ENCODE measurements around the gene TRPM2.

The TRPM2 gene

DNA sequence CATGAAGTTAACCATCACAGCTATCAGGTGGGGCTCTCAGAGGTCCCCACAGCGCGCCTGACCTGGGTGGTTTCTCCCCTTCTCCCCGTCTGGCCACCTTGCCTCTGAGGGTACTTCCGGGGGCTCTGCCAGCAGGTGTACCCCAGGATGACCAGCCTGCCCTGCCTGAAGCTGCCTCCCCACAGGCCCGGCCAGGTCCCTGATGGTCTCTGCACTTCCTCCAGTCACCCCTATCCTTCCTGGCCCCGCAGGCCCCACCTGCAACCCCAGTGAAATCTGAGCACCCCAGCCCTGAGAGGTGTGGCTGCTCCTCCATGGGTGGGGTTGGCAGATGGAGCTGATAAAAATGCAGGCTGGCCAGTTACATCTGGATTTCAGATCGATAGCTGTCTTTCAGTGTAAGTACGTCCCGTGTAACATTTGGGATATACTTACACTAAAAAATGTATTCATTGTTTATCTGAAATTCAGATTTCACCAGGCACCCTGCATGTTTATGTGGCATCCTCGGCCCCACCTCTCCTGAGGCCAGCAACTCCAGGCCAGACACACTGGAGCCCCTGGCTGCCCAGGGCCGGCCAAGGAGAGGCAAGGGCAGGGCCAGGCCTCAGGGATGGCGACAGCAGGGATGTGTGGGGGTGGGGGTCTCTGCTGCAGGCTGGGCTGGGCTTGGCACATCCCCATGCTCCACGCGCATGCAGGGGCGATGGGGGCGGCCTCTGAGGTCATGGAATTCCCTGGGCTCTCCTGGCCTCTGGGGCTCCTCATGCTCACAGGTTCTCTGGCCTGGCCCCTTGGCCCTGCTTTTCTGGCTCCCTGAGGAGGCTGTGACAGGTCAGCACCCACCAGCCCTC lies 127.0 kb downstream of the TRPM2 start:
- TF ChIP-seq, protein P1, sequence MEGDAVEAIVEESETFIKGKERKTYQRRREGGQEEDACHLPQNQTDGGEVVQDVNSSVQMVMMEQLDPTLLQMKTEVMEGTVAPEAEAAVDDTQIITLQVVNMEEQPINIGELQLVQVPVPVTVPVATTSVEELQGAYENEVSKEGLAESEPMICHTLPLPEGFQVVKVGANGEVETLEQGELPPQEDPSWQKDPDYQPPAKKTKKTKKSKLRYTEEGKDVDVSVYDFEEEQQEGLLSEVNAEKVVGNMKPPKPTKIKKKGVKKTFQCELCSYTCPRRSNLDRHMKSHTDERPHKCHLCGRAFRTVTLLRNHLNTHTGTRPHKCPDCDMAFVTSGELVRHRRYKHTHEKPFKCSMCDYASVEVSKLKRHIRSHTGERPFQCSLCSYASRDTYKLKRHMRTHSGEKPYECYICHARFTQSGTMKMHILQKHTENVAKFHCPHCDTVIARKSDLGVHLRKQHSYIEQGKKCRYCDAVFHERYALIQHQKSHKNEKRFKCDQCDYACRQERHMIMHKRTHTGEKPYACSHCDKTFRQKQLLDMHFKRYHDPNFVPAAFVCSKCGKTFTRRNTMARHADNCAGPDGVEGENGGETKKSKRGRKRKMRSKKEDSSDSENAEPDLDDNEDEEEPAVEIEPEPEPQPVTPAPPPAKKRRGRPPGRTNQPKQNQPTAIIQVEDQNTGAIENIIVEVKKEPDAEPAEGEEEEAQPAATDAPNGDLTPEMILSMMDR (IDR thresholded peaks at IDR 0.05; ENCODE audit: insufficient read depth, low read length, missing control alignments), result no peak
- ChIA-PET POLR2A (no interaction called here), CTCF (interaction anchor here (0.7 to 3.2 kb wide), 9 partner anchors 9 to 313 kb away, joined by 3 to 12 read pairs (median 5); no protein-coding TSS in a partner anchor)

DNA sequence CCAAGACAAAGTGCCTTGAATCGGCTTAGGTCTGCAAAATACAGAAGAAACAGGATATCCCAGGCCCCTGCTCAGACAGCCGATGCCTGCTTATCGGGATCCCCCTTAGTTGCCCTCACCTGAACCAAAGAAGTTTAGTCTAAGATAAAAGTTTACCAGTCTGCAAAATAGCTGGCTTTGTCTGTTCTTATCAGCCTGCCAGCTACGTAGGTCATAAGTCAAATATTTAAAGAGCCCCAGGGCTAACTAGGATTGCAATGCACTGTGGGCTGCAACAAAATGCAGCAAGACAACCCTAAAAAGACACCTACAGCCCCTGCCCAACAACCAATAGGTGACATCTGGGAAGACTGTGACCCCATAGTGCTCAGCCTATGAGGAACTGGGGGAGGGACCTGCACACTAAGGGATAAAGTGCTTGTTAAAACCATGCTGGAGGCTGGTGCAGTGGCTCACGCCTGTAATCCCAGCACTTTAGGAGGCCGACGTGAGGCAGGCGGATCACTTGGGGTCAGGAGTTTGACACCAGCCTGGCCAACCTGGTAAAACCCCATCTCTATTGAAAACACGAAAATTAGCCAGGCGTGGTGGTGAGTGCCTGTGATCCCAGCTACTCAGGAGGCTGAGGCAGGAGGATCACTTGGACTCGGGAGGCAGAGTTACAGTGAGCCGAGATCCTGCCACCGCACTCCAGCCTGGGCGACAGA lies 129.3 kb downstream of the TRPM2 start:
- CTCF ChIA-PET, result interaction anchor here (0.9 to 1.4 kb wide), 3 partner anchors 10 to 316 kb away, joined by 3 to 4 read pairs (median 3); no protein-coding TSS in a partner anchor
- POLR2A ChIA-PET, result no interaction called here
- TF ChIP-seq, protein P1 (IDR thresholded peaks at IDR 0.05; ENCODE audit: insufficient read depth, low read length, missing control alignments), result no peak

More for the DNA sequence above, 127.0 kb downstream of the TRPM2 start:
- no peak for DNase-seq (ENCODE audit: low read depth, low spot score)
- H3K4me3 ChIP-seq (ENCODE audit: low read depth, low read length), result no peak overlapping the region

DNA sequence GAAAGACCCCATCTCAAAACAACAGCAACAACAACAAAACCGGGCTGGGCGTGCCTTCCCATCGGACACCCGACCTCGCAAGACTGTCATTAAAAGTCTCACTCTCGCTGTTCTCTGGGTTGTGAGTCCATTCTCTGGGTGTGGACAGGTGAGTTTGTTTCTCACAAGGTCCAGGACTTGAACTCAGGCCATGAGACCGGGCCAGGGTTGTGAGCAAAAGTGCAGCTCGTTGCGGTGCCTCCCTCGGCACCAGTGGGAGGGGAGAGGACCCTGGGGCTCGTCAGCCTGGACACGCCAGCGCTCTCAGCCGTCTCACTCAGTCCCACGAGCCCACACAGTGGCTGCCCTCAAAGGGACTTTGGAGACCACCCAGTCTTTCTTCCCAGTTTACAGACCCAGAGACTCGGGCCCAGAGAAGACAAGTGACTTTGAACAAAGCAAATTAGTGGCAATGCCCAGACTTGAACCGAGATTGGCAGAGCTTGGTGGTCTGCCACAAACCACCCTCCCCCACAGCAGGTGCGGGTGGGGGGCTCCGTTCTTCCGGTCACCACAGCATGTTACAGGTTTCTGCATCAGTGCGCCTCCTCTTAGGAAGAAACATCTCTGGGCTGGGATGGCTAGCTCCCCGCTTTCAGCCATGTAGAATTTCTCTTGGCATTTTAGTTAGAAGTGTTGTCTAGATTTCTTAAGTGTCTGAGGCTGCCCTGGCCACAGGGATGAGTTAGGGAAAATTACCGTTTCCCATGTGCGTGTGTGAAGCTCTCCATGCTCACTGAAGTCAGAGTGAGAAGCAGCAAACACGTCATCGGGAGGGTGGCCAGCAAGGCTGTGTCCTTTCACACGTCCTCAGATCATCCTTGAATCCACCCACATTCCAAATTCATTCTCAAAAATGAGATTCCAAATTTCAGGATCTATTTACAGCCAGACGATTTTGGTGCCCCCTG lies 130.1 kb downstream of the TRPM2 start:
- POLR2A ChIA-PET, result no interaction called here
- TF ChIP-seq, protein P1 (IDR thresholded peaks at IDR 0.05; ENCODE audit: insufficient read depth, low read length, missing control alignments), result no peak
- H3K4me3 ChIP-seq (ENCODE audit: low read depth, low read length), result no peak overlapping the region
- CTCF ChIA-PET, result interaction anchor here (1.0 to 1.4 kb wide), 3 partner anchors 13 to 15 kb away, joined by 3 to 4 read pairs (median 3); no protein-coding TSS in a partner anchor
- no peak for DNase-seq (ENCODE audit: low read depth, low spot score)

More for the DNA sequence above, 129.3 kb downstream of the TRPM2 start:
- no peak for DNase-seq (ENCODE audit: low read depth, low spot score)
- no peak overlapping the region for H3K4me3 ChIP-seq (ENCODE audit: low read depth, low read length)

DNA sequence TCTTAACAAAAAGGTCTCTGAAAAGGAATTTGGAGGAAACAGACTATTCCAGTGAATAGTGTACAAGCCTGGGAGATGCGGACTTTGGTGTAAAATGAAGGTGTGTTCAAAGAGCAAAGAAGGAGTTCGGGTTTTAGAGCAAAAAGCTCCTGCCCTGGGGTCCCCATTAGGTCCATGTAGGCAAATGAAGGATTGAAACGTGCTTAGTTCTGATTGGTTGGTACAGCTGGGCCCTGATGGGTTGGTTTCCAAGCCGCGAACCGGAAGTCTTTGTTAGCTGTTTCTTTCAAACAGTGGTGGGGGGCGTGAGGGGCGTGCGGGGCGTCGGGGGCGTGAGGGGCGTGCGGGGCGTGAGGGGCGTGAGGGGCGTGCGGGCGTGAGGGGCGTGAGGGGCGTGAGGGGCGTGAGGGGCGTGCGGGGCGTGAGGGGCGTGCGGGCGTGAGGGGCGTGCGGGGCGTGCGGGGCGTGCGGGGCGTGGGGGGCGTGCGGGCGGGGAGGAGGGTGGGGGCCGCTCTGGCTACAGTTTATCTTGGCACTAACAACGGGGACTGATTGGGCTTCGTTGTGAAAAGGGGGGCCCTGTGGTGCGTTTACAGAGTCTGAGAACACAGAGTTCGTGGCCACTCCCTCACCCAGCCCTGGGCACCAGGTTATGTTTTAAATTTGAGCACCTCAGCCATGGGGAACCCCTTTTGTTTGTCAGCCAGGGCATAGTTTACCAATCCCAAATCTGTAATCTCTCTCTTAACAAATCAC lies 131.3 kb downstream of the TRPM2 start:
- TF ChIP-seq, protein P1 (IDR thresholded peaks at IDR 0.05; ENCODE audit: insufficient read depth, low read length, missing control alignments), result no peak
- no peak overlapping the region for H3K4me3 ChIP-seq (ENCODE audit: low read depth, low read length)
- POLR2A ChIA-PET, result no interaction called here
- CTCF ChIA-PET, result interaction anchor here (1.0 to 1.4 kb wide), 2 partner anchors 12 to 14 kb away, joined by 3 read pairs; no protein-coding TSS in a partner anchor
- DNase-seq (ENCODE audit: low read depth, low spot score), result no peak

DNA sequence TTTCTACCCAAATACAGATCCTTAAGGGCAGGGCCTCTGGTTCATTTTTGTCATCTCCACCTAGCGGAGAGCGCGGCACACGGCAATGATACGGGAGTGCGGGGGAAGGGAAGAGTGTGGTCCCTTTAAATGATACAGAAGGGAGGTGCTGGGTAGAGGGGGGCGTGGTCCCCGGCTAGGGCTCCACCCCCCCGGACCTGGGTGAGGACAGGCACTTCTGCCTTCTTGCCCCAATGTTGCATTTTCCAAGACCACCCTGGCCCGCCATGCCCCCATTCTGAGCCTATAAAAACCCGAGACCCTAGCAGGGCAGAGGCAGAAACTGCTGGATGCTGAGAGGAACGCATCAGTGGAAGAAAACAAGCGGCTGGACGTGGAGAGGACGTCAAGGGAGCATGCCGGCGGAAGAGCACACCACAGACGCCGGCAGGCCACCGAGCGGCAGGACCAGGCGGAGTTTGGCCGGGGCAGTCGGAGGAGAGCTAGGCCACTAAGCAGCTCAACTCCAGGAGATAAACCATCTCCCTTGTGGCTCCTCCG lies 131.9 kb downstream of the TRPM2 start:
- TF ChIP-seq, protein P1 (IDR thresholded peaks at IDR 0.05; ENCODE audit: insufficient read depth, low read length, missing control alignments), result no peak
- H3K4me3 ChIP-seq (ENCODE audit: low read depth, low read length), result no peak overlapping the region
- no peak for DNase-seq (ENCODE audit: low read depth, low spot score)
- ChIA-PET CTCF (no interaction called here), POLR2A (no interaction called here)

All from AG04449 (cell line).